ENCODE data around the gene WDR5. TPM values are rescaled to one million over a fixed set of nuclear protein-coding genes. Genes with fewer than 3 reads are reported as not detected.

The WDR5 gene
- total and polyA plus RNA-seq, 5 experiments from 2014 or later, result 11.2 to 36.1 (median 14.9) TPM

- H3K27me3 Mint-ChIP-seq, result no peaks in the 10 kb centered on the region
- no peak overlapping the region for H3K4me3 Mint-ChIP-seq
- peaks cover 0 to 4% (median 1%) of the 10 kb centered on the region in 3 donors for H3K36me3 Mint-ChIP-seq
- ATAC-seq, result no peak
- no peak overlapping the region for H3K27ac Mint-ChIP-seq
- no peak for DNase-seq
- H3K4me1 Mint-ChIP-seq, result peaks cover 8 to 25% (median 14%) of the 10 kb centered on the region in 4 donors
- POLR2A ChIA-PET, result interaction anchor here (0.5 to 4.2 kb wide), 22 partner anchors 16 to 793 kb away, joined by 3 to 71 read pairs (median 4); partner anchors contain the start of genes BRD3OS and WDR5
- H3K9me3 Mint-ChIP-seq, result no peaks in the 10 kb centered on the region
Measured at GRCh38 chr9:134164879-134165278, 29.0 kb downstream of the WDR5 start.

- no peak for ATAC-seq
- H3K4me3 Mint-ChIP-seq, result peak overlapping the region in 4 of 10 donors; percentile 33 to 60 (median 47)
Measured at GRCh38 chr9:134165357-134166315, 29.8 kb downstream of the WDR5 start.

GRCh38 chr9:134166374-134166773, 30.5 kb downstream of the WDR5 start:
- ATAC-seq, result no peak
- no peak for DNase-seq
- peaks cover 8 to 27% (median 14%) of the 10 kb centered on the region in 4 donors for H3K4me1 Mint-ChIP-seq
- POLR2A ChIA-PET, result no interaction called here
- peak overlapping the region in 4 of 10 donors; percentile 6 to 78 (median 66) for H3K27ac Mint-ChIP-seq
- H3K36me3 Mint-ChIP-seq, result no peaks in the 10 kb centered on the region
- H3K4me3 Mint-ChIP-seq, result peak overlapping the region in 5 of 10 donors; percentile 20 to 62 (median 33)
- no peaks in the 10 kb centered on the region for H3K27me3 Mint-ChIP-seq
- H3K9me3 Mint-ChIP-seq, result no peaks in the 10 kb centered on the region

More at GRCh38 chr9:134165357-134166315, 29.8 kb downstream of the WDR5 start:
- no peaks in the 10 kb centered on the region for H3K36me3 Mint-ChIP-seq
- peaks cover 8 to 25% (median 14%) of the 10 kb centered on the region in 4 donors for H3K4me1 Mint-ChIP-seq
- H3K27me3 Mint-ChIP-seq, result no peaks in the 10 kb centered on the region
- no peaks in the 10 kb centered on the region for H3K9me3 Mint-ChIP-seq
- POLR2A ChIA-PET, result interaction anchor here (0.7 to 4.2 kb wide), 13 partner anchors 15 to 311 kb away, joined by 3 to 71 read pairs (median 6); partner anchors contain the start of gene WDR5
- peak overlapping the region in 4 of 10 donors; percentile 6 to 77 (median 50) for H3K27ac Mint-ChIP-seq
- peak in 9 of 10 donors; percentile 19 to 72 (median 40) for DNase-seq

DNA sequence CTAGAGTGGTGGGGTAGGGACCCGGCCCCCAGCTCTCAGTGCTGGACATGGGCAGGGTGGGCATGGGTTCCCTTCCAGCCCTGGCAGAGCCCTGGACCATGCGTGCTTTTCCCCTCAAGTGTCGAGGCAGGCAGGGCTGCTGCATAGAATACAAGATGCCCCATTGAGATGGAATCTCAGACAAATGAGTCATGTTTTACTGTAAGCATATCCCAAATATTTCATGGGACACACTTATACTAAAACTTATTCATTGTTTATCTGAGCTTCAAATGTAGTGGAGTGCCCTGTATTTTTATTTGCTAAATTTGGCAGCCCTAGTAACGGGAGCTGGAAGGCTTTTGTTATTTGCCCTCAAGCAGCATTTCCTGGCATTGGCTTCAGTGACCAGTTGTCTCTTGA, 31.6 kb downstream of the WDR5 start:
- ATAC-seq, result no peak
- peak overlapping the region in 1 of 10 donors; percentile 28 for H3K4me3 Mint-ChIP-seq
- POLR2A ChIA-PET, result interaction anchor here (1.8 kb wide), 1 partner anchor 276 kb away, joined by 7 read pairs; no protein-coding TSS in a partner anchor
- no peaks in the 10 kb centered on the region for H3K27me3 Mint-ChIP-seq
- H3K36me3 Mint-ChIP-seq, result no peaks in the 10 kb centered on the region
- no peaks in the 10 kb centered on the region for H3K9me3 Mint-ChIP-seq
- no peak for DNase-seq
- H3K4me1 Mint-ChIP-seq, result peaks cover 4 to 22% (median 12%) of the 10 kb centered on the region in 4 donors
- no peak overlapping the region for H3K27ac Mint-ChIP-seq

DNA sequence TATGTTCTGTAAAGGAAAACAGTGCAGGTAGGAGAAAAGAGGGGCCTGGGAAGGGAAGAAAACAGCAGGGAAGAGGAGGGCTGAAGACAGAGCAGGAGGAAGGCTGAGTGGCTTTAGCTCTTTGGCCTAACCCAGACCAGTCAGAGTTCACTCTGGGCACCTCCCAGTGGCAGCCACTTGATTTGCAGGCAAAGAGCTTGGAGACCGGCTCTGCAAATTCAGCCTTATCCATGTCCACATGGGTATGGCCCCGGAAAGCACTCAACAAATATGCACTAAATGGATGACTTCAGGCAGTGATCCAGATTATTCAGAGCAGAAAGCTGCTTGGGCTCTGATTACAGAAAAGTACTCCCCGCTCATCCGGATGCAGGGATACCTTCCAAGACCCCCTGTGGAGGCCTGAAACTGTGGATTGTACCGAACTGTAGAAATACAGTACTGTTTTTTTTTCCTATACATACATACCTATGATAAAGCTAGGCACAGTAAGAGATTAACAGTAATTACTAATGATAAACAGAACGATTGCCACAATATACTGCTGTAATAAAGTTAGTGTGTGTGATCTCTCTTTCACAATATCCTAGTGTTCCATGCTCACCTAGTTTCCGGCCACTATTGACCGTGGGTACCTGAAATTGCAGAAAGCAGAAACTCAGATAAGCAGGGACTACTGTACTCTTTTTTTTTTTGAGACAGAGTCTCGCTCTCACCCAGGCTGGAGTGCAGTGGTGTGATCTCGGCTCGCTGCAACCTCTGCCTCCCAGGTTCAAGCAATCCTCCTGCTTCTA, 33.1 kb downstream of the WDR5 start:
- no peaks in the 10 kb centered on the region for H3K9me3 Mint-ChIP-seq
- no peaks in the 10 kb centered on the region for H3K27me3 Mint-ChIP-seq
- no peak overlapping the region for H3K27ac Mint-ChIP-seq
- no peak for DNase-seq
- no peak overlapping the region for H3K4me3 Mint-ChIP-seq
- no peak for ATAC-seq
- no peaks in the 10 kb centered on the region for H3K36me3 Mint-ChIP-seq
- POLR2A ChIA-PET, result interaction anchor here (0.7 to 1.8 kb wide), 2 partner anchors 274 to 281 kb away, joined by 3 to 7 read pairs; no protein-coding TSS in a partner anchor
- peaks cover 0 to 18% (median 7%) of the 10 kb centered on the region in 4 donors for H3K4me1 Mint-ChIP-seq

DNA sequence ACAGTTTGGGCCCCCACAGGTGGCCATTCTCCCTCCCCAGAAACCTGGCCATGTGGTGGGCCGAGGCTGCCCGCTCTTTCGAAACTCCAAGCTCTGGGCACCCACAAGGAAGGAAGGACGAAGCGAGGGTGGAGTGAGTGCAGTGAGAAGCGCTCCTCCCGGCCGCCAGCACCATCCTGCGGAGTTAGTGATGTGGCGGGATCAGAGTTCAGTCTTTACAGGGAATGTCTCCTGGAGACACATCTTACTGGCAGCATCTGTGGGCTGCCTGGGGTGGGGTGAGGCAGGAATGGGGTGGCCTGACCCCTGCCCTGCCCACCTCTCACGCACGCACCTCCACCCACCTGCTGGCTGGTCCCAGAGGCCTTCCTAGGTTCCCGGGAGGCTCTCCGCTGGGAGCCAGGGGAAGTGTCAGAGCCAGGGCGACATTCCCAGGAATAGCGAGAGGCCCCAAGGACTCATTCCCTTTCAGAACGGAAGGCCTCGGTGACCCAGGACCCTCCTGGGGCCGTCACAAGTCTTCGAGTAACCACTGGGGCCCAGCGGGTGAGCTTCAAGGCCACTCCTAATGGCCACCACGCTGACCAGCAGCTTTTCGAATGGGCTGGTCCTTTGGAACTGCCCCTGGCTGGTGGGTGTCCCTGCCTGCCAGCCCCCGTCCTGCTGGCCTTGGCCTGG, 34.0 kb downstream of the WDR5 start:
- Mint-ChIP-seq H3K36me3 (no peaks in the 10 kb centered on the region), H3K27me3 (peaks cover 0 to 2% (median 0%) of the 10 kb centered on the region in 5 donors), H3K4me1 (peaks cover 0 to 18% (median 8%) of the 10 kb centered on the region in 4 donors), H3K4me3 (no peak overlapping the region), H3K27ac (no peak overlapping the region), H3K9me3 (no peaks in the 10 kb centered on the region)
- POLR2A ChIA-PET, result interaction anchor here (0.7 to 1.8 kb wide), 5 partner anchors 57 to 286 kb away, joined by 3 to 13 read pairs (median 6); no protein-coding TSS in a partner anchor
- DNase-seq (no peak), ATAC-seq (no peak)

DNA sequence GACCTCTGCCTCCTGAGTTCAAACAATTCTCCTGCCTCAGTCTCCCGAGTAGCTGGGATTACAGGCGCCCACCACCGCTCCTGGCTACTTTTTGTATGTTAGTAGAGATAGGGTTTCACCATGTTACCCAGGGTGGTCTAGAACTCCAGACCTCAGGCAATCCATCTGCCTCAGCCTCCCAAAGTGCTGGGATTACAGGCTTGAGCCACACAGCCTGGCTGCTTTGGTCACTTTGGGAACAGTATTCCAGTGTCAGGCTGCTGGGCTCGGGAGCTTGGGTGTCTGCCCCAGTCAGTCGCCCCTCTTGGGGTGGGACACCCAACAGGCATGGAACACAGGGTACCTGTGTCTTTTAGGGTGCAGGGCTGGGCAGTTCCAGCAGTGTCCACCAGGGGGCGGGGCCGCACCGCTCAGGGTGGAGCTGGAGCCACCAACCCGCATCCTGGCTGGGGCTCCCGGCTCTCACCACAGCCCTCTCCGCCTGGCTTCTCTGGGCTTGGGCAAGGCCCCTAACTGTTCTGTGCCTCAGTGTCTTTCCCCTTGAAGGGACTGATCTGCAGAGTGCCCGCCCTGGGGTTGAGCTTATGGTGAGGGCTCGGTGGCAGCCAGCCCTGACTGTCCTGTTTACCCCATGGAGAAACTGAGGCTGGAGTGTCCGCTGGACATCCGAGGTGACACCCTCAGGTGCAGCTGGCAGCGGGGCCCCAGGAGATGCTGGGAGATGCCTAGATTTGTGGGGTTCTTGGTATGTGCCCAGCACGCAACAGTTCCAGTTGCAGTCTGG, 34.8 kb downstream of the WDR5 start:
- no peaks in the 10 kb centered on the region for H3K36me3 Mint-ChIP-seq
- H3K4me3 Mint-ChIP-seq, result no peak overlapping the region
- H3K9me3 Mint-ChIP-seq, result no peaks in the 10 kb centered on the region
- POLR2A ChIA-PET, result interaction anchor here (0.7 to 1.8 kb wide), 3 partner anchors 57 to 285 kb away, joined by 6 to 13 read pairs (median 8); no protein-coding TSS in a partner anchor
- peak in 3 of 10 donors; percentile 37 to 49 (median 37) for DNase-seq
- H3K27ac Mint-ChIP-seq, result no peak overlapping the region
- ATAC-seq, result no peak
- peaks cover 0 to 15% (median 7%) of the 10 kb centered on the region in 4 donors for H3K4me1 Mint-ChIP-seq
- H3K27me3 Mint-ChIP-seq, result peaks cover 0 to 4% (median 0%) of the 10 kb centered on the region in 5 donors

GRCh38 chr9:134171316-134172197, 35.7 kb downstream of the WDR5 start:
- no peaks in the 10 kb centered on the region for H3K9me3 Mint-ChIP-seq
- ATAC-seq (no peak), DNase-seq (no peak)
- peak overlapping the region in 2 of 10 donors; percentile 16 to 51 for H3K27ac Mint-ChIP-seq
- H3K4me1 Mint-ChIP-seq, result peaks cover 0 to 12% (median 3%) of the 10 kb centered on the region in 4 donors
- H3K4me3 Mint-ChIP-seq, result no peak overlapping the region
- H3K27me3 Mint-ChIP-seq, result peaks cover 0 to 4% (median 0%) of the 10 kb centered on the region in 5 donors
- POLR2A ChIA-PET, result interaction anchor here (1.8 kb wide), 1 partner anchor 271 kb away, joined by 13 read pairs; no protein-coding TSS in a partner anchor
- no peaks in the 10 kb centered on the region for H3K36me3 Mint-ChIP-seq

DNA sequence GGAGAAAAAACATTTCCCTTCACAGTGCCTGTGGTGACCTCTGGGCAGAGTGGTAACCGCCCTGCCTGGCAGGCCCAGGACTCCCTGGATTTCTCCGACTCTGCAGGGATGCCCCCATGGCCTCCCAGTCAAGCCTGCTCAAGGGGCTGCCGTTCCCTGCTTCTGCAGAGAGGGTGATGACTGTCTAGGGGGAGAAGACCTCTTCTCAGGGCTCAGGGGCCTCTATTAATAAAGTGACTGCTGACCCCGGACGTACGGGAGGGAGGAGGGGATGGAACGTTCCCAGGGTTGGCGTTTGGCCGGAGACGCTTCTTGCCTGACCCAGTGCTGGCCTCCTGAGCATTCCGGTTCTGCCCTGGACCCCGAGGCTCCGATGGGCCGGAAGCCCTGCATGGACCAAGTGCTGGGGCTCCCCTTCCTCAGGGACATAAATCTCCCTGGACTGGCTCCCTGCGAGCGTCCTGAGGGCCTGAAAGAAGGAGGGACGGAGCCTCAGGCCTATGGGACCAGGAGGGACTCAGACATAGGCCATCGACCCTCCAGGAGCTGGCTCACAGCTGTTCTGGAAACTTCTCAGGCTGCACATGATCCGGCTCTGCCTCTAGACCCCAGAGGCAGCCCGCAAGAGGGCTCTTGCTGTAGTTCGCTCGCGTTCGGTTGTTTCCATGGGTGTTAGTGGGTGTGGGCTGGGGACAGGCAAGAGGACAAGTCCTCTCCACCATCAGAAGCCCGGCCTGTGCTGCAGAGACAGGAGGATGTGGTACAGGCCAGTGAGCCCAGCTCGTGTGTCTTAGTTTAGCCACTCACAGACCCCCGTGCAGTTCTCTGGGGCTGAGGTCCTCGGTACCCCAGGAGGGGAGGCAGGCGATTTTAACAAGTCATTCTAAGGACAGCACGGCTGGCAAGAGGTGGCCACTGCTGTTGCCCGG, 36.6 kb downstream of the WDR5 start:
- H3K27me3 Mint-ChIP-seq, result peaks cover 0 to 5% (median 0%) of the 10 kb centered on the region in 5 donors
- no peak for ATAC-seq

More for the DNA sequence above, 36.6 kb downstream of the WDR5 start:
- no peak for DNase-seq
- no peak overlapping the region for H3K4me3 Mint-ChIP-seq
- POLR2A ChIA-PET, result no interaction called here
- H3K4me1 Mint-ChIP-seq, result peaks cover 0 to 12% (median 1%) of the 10 kb centered on the region in 4 donors
- H3K27ac Mint-ChIP-seq, result no peak overlapping the region
- H3K36me3 Mint-ChIP-seq, result no peaks in the 10 kb centered on the region
- no peaks in the 10 kb centered on the region for H3K9me3 Mint-ChIP-seq
